SK-N-DZ (cell line): ENCODE results near the gene PDE6H.

Experiments used
- DNase-seq: peaks from one replicate; pipeline ENCODE4 v3.0.0-alpha.2; 2015; ENCODE audit warnings: low spot score

Gene PDE6H

DNA sequence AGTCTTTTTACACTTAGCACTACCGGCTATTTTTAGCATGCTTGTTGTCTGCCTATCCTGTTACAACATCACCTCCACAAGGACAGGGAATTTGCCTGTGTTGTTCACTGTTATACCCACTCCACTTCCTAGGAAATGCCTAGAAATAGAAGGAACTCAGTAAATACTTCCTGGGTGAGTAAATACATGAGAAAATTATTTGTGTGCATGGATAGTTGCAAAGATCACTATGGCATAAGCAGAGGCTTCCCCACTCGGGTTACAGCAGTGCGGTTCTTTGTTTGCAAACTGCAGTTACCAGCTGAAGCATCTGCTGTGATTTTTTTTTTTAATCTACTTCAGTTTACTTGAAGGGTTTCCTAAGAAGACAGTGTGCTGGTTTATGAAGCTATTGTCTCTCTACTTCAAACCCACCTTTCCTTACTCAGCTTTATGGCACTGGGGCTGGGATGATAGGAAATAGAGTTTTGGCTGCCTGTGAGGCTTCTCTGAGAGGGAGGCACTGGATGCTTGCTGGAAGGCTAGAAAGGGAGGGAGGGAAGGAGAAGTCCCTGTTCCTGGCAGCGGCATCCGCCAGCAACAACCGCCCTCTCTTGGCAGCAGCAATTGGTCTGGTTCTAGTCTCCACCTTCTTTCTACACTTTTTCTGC is 29.0 kb downstream of the PDE6H start:
- peak; percentile 53 for DNase-seq

DNA sequence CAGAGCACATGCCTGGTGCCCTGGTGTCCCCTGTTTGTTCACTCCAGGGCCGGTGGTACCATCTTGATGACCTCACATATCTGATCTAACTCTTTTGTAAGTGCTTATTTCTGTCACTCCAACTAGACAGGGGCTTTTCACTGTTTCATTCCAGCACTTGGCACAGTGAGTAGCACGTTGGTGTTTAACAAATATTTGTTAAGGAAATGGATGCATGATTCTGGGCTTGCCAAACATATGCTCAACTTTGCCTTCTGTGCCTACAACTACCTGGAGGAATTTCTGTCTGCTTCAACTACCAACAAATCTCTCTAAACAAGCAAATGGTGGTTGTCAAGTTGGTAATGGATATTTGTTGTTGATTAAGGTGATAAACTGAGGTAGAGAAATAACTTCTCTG is 31.6 kb downstream of the PDE6H start:
- peak; percentile 72 for DNase-seq

DNA sequence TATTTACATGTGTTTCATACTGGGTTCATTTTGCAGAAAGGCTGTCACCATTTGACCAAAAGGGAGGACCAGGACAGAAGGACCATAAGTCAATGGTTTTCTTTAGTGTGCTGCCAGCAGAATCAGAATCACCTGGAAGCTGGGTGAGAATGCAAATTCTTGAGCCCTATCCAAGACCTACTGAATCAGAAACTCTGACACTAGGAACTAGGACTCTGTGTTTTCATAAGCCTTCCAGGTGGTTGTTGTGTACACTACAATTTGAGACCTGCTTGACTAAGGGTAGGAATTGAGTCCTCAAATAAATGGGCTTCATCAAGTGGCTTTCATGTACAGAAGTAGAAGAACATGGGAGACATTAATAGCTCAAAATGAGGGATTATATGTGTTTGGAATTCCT is 32.2 kb downstream of the PDE6H start:
- no peak for DNase-seq

DNA sequence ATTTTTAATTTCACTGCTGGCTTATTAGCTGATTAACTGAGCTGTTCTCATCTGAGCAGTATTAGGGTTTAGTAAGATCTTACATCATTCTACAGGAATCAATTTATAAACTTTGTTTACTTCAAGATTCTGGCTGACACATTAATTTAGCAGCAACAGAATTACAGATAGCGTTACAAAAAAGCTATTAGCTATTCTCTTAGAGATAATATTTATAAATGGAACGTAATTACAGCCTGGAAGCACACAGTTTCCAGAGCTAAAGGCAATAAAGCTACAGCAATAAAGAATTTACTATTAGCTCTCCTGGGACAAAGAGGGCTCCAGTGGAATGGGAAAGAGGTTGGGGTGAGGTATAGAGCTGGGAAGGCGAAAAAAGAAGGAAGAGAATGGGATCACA is 34.7 kb downstream of the PDE6H start:
- DNase-seq = no peak

DNA sequence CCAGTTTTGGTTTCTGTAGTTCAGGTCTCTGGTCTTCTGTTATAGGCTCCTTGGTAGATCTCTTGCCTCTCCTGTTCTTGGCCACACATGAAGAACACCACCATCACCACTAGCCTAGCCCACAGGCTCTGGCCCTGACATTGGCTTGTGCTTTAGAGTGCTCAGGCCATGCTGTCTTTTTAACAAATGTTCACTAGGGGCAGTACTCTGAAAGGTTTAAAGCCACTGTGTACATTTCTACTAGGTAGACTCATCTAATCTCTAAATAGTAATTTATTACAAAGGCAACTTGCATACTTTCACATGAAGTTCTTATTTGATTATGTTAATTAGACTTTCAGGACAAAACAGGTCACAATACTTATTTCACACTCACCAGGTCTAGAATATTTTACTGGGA is 38.3 kb downstream of the PDE6H start:
- no peak for DNase-seq

DNA sequence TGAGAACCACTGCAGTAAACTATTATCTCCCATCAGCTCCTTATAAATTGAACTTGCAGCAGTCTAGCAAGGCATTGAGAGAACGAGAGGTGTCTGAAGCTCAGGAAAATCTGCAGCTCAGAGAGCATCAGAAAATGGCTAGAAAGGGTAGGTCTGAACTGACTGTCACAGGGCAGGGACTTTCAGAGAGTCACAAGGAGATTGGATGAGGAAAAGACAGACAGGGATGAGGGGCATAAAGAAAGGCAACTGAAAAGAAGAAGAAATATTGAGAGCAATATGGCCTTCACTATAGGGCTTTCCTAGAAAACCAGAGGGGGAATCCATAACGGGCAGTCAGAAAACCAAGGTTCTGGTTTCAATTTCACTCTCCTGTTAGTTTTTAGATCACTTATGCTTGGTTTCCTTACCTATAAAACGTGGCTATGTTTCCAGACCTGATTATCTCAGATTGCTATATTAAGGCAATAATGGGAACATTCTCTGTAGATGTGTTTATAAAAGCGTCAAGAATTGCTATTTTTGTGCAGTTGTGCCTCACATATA is 40.9 kb downstream of the PDE6H start:
- no peak for DNase-seq

DNA sequence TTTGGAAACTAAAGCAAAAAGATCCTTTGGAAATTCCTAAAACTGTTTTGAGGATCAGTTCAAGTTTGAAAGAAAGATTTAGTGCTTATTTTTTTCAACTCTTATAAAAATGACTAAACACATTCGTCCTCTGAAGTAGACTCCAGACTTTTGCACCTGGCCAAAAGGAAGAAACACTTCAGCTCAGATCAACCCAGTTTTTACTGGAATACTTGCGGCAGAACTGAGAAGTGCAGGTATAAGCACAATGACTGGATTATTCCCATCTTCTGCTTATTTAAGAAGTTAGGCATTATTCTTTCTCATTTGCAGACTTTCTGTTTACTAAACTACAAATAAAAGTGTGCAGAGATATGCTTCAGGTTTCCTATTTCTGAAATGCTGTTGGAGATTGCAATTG is 41.9 kb downstream of the PDE6H start:
- DNase-seq = no peak

DNA sequence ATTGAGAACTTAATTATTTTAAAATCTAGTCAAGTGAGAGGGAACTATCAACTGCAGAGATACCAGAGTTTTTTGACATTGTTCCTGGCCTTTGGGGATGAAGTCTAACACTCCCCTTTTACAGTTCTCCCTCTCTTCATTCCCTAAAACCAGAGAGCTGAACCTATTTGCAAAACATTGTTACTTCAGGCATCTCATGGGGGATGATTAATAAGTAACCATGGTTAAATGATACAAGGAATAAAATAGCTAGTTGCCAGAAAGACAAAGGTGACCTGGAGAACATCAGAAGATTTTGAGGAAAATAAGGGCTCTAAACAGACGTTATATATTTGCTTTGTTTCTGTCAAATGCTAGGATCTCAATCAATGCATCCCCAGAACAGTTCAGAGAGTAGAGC is 42.3 kb downstream of the PDE6H start:
- DNase-seq = no peak

DNA sequence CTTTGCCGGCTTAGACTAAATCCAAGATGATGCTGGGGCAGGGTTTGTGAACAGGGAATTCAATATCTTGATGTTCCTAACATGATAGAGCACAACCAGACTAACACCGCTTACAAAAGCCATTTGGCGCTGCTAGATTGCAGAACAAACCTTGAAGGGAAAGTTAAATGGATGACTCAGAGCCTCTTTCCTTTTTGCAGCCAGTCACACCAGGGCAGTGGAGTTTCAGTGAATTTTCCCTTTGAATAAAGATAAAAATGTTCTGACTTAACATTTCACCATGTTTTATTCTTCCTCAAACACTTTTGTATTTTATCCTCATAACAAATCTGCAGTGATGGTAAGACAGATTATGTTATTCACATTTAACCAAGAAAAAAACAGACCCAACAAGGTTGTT is 47.3 kb downstream of the PDE6H start:
- no peak for DNase-seq
